RWPE1 (cell line): ENCODE measurements around the gene DCBLD2.

ENCODE experiments used
- CTCF ChIA-PET: fragments of 350-600 bp; sonication (Branson Sonifier 250); formaldehyde crosslinking; extraction: SDS; loops from one replicate; lab custom pipeline; 2021; lab: Yijun Ruan, JAX
- POLR2A ChIA-PET: fragments of 400-600 bp; formaldehyde crosslinking; extraction: SDS; loops from one replicate; lab custom pipeline; 2020; ENCODE audit warnings: antibody characterized with exemption; ENCODE audit not compliant: low non-redundant PET; lab: Yijun Ruan, JAX
- DNase-seq: peaks from one replicate; pipeline ENCODE4 v3.0.0; 2012; ENCODE audit warnings: low spot score
- H3K27ac ChIP-seq: fragments of 450-650 bp; 2 replicates; pipeline ENCODE4 v1.5.1; 2017
- TF ChIP-seq, protein P1 (sequence below): fragments of 450-650 bp; conservative IDR thresholded peaks from 2 replicates; pipeline ENCODE4 v1.5.1; 2017; ENCODE audit warnings: low read depth, mild to moderate bottlenecking

DCBLD2 gene

DNA sequence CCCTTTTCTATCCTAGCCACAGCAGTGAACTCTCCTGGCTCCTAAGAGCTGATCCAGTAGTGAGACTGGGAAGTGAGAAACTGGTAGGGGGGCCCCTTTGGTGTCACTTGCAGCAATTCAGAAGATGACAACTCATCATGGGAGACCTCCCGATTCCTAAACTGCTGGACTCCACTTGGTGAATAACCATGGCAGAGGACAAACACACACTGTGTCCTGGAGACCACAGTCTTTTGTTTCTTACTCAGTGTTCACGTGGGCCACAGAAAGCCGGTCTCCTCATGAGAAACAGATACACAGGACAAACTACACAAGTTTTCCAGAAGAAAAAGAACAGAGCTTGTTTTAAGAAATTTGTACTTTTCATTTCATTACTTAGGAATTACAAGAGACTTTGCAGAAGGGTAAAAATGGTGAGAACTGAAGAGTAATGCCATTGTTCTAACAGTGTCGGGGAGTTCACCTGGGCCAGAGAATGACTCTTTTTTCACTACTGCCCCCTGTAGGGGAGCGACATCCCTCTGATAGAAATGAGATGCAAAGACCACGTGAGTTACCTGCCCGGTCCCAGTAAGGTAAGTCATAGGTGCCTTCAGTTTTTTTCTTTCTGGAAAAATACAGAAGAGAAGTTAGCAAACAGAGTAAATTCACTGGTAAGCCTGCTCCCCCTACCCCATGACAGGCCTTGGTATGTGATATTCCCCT lies 100.3 kb downstream of the DCBLD2 start:
- H3K27ac ChIP-seq: no peak overlapping the region
- POLR2A ChIA-PET: no interaction called here
- CTCF ChIA-PET: no interaction called here
- TF ChIP-seq, protein P1, sequence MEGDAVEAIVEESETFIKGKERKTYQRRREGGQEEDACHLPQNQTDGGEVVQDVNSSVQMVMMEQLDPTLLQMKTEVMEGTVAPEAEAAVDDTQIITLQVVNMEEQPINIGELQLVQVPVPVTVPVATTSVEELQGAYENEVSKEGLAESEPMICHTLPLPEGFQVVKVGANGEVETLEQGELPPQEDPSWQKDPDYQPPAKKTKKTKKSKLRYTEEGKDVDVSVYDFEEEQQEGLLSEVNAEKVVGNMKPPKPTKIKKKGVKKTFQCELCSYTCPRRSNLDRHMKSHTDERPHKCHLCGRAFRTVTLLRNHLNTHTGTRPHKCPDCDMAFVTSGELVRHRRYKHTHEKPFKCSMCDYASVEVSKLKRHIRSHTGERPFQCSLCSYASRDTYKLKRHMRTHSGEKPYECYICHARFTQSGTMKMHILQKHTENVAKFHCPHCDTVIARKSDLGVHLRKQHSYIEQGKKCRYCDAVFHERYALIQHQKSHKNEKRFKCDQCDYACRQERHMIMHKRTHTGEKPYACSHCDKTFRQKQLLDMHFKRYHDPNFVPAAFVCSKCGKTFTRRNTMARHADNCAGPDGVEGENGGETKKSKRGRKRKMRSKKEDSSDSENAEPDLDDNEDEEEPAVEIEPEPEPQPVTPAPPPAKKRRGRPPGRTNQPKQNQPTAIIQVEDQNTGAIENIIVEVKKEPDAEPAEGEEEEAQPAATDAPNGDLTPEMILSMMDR: no peak
- DNase-seq: no peak

DNA sequence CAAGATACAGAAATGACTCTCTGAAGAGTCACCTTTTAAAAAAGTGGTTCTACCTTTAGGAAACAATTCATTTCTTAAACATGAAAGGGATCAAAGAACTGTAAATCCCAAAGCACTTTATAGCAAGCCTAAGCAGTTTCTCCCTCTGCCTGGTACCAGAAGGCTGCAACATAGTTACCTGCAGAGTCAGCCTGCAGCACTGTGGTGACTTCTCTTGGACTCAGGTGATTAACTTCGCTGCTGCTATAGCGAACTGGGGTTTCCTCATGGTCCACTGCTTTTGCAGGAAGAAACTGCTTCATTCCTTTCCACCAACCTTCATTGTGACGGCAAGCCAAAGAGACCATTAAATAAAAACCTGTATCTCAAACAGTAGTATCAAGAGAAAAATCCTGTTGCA lies 101.1 kb downstream of the DCBLD2 start:
- ChIA-PET POLR2A (no interaction called here), CTCF (no interaction called here)

DNA sequence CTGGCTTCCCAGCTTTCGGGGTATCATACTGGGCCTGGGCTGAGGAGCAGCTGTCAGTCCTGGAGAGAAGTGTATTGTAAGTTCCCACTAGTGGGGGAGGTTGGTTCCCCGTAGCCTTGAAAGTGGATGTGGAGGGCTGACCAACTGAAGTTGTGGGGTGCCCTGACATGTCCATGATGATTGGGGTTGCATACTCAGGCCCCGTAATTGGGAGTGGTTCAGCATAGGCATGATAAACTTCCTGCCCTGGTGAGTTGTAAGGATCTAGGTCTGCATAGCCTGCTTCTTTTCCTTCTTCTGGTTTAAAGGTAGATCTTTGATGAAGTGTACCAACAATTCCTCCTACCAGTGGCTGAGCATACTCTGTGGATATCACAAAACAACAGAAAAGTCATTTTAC lies 102.0 kb downstream of the DCBLD2 start:
- peak overlapping the region; percentile 57 for H3K27ac ChIP-seq
- POLR2A ChIA-PET: no interaction called here
- no peak for DNase-seq
- CTCF ChIA-PET: interaction anchor here (0.6 kb wide), 1 partner anchor 130 kb away, joined by 3 read pairs; no protein-coding TSS in a partner anchor
- TF ChIP-seq, protein P1: no peak

More for the DNA sequence above, 101.1 kb downstream of the DCBLD2 start:
- TF ChIP-seq, protein P1: no peak
- no peak for DNase-seq
- H3K27ac ChIP-seq: no peak overlapping the region

DNA sequence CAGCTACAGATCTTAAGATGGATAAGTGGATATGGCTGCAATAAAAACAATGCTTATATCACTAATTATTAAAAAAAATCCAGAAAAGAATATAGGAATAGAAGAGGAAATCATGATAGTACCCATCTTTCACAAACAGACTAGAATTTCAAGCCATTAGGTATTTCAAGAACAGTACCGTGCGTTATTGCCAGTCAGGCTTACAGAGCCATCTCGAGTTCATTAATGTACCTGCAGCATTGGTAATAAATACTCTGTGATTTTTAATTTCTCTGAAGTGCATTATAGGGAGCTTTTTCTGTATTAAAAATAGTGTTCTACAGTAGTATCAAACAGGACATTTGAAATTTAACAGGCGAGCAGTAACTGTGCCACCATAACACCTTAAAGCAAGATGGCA lies 102.7 kb downstream of the DCBLD2 start:
- H3K27ac ChIP-seq: no peak overlapping the region
- TF ChIP-seq, protein P1: no peak
- DNase-seq: no peak
- CTCF ChIA-PET: interaction anchor here (0.6 kb wide), 1 partner anchor 129 kb away, joined by 3 read pairs; no protein-coding TSS in a partner anchor
- POLR2A ChIA-PET: no interaction called here

DNA sequence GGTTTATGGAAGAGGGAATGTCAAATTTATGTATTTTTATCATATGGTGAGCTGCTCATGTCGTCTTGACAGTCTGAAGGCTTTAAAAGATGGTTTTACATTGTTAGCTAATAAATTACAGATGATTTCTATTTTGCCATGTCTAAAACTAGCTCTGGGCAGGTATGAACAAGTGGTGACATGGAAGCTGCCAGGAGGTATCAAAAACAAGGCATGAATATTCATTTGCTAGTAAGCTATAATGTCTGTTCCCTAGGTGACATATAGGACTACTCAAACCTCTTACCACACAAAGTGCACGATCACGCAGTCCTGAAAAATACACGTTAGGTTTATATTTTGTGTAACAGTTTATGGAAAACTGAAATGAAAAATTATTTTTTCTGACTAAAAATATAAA lies 103.6 kb downstream of the DCBLD2 start:
- ChIA-PET POLR2A (no interaction called here), CTCF (interaction anchor here (0.6 kb wide), 1 partner anchor 38 kb away, joined by 4 read pairs; no protein-coding TSS in a partner anchor)
- no peak for DNase-seq
- TF ChIP-seq, protein P1: no peak
- no peak overlapping the region for H3K27ac ChIP-seq

DNA sequence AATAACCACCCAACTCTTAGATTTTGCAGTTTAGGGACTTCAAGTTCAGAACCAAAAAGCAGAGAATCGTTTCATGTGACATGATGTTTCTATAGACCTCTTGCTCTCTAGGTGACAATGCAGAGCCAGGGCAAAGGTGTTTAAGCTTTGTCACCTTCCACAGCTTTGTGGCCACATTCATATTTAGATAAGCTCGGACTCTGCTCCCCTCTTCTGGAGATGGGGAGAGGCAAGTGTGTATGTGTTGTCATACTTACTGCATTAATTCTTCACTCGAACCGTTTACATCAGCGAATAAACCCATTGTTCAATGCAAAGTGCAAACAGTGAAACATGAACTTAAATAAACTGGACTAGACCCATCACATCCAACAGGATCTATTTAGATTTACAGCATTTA lies 105.2 kb downstream of the DCBLD2 start:
- no peak overlapping the region for H3K27ac ChIP-seq
- no peak for DNase-seq
- ChIA-PET CTCF (interaction anchor here (0.7 kb wide), 1 partner anchor 11 kb away, joined by 4 read pairs; no protein-coding TSS in a partner anchor), POLR2A (no interaction called here)
- TF ChIP-seq, protein P1: no peak
